ENCODE measurements around the gene GJA10.
"Not testable (repeated sequence)": the region's sequence is repeated elsewhere in the genome, so short reads cannot be mapped to it uniquely, and the experiment has no call there.

The GJA10 gene
- 0 reads per million in 4 experiments for total RNA-seq

DNA sequence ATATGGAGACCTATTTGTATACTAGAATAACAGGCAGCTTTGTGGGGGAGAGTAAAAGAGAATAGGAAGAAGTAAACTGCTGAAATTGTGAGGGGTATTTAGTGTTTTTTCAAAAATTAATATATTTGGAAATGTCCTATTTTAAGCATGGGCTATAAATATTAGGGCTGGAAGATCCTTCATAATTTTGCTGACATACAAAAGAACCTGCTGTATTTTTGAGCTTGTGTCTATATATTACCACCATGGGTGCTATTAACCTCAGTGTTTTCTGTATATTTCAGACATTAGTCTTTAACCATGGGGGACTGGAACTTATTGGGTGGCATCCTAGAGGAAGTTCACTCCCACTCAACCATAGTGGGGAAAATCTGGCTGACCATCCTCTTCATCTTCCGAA lies at the start of gene GJA10:
Gene GJA10 (plus strand): TSS at position 301 of the 400 bp plus-strand sequence. CDS start 0 bp downstream, at position 301.
- DNase-seq, result no peak

DNA sequence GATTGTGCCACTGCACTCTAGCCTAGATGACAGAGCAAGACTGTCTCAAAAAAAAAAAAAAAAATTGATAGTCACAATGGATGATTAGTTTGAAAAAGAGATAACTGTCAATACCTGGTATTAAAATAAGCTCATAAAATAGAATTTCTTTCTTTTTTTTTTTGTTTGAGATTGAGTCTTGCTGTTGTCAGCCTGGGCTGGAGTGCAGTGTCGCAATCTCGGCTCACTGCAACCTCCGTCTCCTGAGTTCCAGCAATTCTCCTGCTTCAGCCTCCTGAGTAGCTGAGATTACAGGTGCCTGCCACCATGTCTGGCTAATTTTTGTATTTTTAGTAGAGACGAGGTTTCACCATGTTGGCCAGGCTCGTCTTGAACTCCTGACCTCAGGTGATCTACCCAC lies 46.8 kb upstream of the GJA10 start:
- not testable (repeated sequence) for DNase-seq

DNA sequence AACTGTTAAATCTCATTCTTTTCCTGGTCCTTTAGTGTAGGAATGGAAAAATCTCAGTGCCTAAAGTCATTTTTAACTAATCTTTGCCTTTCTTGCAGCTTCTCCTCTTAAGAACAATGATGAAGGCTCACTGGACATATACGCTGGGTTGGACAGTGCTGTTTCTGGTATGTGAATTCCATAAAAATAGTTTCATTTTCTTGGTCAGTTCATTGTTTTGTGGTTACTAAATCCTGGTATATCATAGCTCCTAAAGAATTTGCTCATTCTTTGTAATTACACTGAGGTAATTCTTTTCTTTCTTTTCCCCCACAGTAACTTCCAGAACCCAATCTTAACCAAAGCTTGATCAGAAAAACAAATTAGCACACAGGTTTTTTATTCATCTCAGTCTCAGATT lies 41.2 kb upstream of the GJA10 start:
- DNase-seq, result no peak

DNA sequence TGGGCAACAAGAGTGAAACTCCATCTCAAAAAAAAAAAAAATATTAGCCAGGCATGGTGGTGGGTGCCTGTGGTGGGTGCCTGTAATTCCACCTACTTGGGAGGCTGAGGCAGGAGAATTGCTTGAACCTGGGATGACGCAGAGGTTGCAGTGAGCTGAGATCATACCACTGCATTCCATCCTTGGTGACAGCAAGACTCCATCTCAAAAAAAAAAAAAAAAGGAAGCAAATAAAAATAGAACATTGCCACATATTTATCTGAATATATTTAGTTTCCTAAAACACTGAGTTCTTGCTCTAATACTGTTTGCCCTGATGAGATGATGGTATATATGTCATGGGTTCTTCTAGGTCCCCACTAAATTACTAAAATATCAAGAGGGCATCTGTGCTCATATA lies 36.2 kb upstream of the GJA10 start:
- DNase-seq, result no peak

DNA sequence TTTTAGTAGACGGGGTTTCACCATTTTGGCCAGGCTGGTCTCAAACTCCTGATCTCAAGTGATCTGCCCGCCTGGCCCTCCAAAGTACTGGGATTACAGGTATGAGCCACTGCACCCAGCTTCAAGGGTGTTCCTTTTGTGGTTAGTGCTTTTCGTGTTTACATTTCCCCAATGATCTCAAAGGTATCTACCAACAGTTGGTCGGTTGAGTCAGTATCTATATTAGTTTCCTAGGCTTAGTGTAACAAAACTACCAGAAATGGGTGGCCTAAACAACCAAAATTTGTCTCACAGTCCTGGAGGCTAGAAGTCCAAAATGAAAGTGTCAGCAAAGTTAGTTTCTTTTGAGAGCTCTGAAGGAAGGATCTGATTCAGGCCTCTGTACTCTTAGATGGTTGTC lies 34.5 kb upstream of the GJA10 start:
- no peak for DNase-seq

DNA sequence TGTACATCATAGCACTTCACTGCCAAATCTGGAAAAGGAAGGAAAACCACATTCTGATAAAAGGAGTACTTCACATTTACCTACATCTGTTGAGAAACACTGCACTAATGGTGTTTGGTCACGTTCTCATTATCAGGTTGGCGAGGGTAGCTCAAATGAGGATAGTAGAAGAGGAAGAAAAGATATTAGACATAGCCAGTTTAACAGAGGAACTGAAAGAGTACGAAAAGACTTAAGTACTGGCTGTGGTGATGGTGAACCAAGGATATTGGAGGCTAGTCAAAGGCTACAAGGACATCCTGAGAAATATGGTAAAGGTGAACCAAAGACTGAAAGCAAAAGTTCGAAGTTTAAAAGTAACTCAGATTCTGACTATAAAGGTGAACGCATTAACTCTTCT lies 32.0 kb upstream of the GJA10 start:
- DNase-seq, result no peak

DNA sequence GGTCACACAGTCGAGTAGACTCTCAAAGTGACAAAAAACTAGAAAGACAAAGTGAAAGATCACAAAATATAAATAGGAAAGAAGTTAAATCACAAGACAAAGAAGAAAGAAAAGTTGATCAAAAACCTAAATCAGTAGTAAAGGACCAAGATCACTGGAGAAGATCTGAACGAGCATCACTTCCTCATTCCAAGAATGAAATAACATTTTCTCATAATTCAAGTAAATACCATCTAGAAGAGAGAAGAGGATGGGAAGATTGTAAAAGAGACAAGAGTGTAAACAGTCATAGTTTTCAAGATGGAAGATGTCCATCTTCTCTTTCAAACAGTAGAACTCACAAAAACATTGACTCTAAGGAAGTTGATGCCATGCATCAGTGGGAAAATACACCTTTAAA lies 31.6 kb upstream of the GJA10 start:
- DNase-seq, result no peak

DNA sequence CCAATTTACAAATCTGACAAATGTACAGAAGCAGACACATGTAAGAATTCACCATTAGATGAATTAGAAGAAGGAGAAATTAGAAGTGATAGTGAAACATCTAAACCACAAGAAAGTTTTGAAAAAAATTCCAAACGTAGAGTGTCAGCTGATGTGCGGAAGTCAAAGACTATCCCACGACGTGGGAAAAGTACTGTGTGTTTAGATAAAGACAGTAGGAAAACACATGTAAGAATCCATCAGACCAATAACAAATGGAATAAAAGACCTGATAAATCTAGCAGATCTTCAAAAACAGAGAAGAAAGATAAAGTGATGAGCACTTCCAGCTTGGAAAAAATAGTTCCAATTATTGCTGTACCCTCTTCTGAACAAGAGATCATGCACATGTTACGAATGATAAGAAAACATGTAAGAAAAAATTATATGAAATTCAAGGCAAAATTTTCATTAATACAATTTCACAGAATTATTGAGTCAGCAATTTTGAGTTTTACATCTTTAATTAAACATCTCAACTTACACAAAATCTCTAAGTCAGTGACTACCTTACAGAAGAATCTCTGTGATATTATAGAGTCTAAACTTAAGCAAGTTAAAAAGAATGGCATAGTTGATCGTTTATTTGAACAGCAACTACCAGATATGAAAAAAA lies 28.1 kb upstream of the GJA10 start:
- DNase-seq, result no peak

DNA sequence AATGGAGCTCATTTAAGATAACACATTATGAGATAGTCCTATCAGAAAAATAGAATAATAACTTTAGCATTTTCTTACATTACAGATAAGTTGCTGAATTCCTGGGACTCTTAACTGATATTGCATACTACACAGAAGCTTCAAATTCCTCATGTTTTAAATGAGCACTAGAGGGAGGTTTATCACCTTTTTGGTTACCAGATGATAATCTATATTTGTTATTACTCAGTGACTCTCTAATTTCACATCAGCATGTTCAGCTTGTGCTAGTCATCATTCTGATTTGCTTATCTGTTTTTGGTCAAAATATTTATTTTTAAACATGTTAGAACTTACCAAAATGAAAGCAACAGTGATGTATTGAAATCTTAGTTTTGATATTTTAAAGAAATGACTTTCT lies 20.5 kb upstream of the GJA10 start:
- DNase-seq, result no peak

DNA sequence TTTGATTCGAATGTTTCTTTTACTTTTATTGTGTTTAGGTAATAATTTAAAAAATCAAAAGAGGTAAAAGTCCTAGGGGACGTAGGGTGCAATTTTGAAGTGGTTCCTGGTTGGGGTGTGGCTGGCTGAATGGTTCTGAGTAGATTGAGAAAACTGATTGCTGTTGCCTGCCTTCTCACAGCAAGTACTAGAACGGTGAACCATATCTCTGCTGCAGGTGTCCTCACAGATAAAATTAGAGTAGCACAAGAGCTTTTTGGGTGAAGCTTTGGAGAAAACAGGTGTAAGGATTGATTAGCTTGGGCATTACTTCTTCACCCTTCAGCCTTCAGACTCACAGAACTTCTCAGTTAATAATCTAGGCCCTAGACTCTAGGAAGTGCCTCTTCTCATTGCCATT lies 19.8 kb upstream of the GJA10 start:
- no peak for DNase-seq

DNA sequence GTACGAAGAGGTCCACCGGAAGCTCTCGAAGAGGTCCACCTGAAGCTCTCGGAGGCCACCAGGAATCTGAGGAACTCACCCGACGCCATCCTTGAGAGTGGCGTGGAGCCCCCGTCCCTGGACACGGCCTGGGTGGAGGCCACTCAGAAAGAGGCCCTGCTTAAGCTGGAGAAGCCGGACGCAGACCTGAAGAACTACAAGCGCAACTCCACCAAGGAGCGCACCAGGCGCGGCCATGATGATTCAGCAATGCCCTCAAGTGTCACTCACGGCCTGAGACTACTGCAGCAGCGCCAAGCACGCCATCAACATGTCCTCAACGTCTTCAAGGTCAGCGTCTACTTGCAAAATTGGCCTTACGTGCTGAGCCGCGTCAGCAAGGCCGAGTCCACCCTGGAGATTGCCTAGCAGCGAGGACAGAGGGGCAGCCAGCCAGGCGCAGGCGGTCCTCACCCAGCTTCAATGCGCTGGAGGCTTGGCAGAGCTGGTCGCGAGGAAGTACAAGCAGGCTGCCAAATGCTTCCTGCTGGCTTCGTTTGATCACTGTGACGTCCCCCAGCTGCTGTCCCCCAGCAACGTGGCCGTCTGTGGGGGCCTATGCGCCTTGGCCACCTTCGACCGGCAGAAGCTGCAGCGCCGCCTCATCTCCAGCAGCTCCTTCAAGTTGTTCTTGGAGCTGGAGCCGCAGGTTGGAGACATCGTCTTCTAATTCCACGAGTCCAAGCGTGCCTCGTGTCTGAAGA lies 7.7 kb upstream of the GJA10 start:
- no peak for DNase-seq

DNA sequence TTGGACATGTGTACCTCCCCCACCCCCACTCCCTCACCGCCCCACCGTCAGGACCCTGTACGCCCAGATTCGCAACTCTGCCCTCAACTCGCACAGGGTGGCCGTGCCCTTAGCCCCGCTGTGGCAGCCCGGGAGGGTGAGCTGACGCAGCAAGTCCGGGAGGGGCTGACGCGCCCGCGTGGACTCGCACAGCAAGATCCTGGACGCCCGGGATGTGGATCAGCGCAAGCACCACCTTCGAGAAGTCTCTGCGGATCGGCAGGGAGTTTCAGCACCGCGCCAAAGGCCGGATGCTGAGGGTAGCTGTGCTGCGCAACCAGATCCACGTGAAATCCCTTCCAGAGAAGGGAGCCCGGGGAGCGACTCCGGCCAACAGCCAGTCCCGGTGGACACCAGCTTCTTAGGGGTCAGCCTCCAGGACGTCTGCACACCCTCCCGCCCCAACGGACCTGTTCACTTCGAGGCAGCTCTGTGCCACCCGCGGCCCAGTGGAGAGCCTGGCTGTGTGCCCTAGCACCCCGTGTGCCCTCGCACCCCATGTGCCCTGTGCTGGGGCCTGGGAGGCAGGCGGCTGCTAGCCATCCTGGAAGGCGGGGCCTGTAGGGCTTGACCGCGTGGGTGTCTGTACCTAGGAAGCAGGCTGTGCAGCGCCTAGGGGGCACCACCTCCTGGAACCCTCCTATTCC lies 6.7 kb upstream of the GJA10 start:
- no peak for DNase-seq

DNA sequence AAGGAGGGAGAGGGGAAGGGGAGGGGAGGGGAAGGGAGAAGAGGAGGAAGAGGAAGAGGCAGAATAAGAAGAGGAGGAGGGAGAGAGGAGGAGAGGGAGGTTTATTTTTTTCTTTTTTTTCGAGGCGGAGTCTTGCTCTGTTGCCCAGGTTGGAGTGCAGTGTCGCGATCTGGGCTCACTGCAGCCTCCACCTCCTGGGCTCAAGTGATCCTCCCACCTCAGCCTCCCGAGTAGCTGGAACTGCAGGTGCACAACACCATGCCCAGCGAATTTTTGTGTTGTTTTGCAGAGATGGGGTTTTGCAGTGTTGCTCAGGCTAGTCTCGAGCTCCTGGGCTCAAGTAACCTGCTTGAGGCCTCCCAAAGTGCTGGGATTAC lies 6.1 kb upstream of the GJA10 start:
- DNase-seq, result no peak

DNA sequence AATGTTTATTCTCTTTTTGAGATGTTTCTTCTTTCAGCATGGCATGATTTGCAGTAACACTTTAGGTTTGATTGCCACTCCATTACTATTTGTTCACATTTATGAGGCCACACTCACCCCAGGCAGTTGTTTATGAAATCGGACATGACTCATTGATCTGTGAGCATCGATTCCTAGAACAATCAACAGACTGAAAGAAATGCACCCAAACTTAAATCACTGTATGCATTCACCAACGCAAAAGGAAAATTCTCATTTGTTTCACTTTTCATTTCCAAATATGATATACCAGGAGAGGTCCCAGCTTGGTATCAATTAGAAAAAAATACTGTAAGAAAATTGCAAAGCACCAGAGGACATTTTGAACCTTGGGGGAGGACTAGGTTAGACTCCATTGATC lies 5.4 kb upstream of the GJA10 start:
- DNase-seq, result no peak

DNA sequence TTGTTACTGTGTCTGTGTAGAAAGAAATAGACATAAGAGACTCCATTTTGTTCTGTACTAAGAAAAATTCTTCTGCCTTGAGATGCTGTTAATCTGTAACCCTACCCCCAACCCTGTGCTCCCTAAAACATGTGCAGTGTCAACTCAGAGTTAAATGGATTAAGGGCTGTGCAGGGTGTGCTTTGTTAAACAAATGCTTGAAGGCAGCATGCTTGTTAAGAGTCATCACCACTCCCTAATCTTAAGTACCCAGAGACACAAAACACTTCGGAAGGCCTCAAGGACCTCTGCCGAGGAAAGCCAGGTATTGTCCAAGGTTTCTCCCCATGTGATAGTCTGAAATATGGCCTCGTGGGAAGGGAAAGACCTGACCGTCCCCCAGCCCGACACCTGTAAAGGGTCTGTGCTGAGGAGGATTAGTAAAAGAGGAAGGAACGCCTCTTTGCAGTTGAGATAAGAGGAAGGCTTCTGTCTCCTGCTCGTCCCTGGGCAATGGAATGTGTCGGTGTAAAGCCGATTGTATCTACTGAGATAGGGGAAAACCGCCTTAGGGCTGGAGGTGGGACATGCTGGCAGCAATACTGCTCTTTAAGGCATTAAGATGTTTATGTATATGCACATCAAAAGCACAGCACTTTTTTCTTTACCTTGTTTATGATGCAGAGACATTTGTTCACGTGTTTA lies 3.3 kb upstream of the GJA10 start:
- not testable (repeated sequence) for DNase-seq

DNA sequence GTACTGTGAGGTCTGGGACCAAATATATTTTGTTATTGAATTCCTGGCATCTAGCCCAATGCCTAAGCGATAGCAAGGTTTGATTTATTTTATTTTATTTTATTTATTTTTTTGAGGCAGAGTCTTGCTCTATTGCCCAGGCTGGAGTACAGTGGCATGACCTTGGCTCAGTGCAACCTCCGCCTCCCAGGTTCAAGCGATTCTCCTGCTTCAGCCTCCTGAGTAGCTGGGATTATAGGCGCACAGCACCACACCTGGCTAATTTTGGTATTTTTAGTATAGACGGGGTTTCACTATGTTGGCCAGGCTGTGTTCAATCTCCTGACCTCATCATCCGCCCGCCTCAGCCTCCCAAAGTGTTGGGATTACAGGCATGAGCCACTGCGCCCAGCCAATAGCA lies 1.7 kb upstream of the GJA10 start:
- DNase-seq, result not testable (repeated sequence)

DNA sequence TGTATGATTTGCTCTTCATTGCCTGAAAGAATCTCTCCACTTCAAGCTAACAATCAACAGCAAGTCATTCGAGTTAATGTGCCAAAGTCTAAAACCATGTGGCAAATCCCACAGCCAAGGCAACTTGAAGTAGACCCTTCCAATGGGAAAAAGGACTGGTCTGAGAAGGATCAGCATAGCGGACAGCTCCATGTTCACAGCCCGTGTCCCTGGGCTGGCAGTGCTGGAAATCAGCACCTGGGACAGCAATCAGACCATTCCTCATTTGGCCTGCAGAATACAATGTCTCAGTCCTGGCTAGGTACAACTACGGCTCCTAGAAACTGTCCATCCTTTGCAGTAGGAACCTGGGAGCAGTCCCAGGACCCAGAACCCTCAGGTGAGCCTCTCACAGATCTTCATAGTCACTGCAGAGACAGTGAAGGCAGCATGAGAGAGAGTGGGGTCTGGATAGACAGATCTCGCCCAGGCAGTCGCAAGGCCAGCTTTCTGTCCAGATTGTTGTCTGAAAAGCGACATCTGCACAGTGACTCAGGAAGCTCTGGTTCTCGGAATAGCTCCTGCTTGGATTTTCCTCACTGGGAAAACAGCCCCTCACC lies 1.1 kb downstream of the GJA10 start:
- DNase-seq, result no peak

DNA sequence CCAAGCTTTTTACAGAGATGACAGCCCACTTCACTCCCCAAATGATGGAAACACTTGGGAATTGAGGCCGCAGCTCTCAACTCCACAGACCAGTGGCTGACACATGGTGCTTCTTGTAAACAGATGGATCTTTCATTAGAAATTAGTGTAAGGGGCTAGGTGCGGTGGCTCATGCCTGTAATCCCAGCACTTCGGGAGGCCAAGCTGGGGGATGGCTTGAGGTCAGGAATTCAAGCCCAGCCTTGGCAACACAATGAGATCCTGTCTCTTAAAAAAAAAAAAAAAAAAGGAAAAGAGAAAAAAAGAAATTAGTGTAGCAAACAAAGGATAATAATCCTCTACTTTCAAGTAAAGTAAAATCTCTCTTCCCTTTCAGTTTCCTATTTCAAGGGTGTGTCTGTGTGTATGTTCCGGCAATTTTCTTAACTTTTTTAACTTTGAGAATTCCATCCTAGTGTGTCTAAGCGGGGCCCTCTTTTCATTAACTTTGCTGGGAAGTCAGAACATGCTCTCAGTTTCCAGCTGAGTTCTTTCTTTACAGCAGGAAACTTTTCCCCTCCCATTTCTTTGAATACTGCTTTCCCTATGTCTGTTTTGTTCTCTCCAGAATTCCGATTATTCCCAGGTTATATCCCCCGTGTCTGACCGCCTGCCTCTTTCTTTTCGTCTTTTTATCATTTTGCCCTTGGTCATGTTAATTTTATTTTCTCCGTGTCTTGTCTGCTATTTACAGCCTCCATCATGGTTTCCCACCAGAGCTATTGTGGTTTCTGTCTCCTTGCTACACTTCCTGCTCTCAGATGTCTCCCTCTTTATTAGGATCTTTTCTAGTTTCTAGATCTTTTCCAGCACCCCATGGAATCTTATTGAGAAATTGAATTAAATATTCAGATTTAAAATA lies 16.0 kb downstream of the GJA10 start:
- DNase-seq, result not testable (repeated sequence)

DNA sequence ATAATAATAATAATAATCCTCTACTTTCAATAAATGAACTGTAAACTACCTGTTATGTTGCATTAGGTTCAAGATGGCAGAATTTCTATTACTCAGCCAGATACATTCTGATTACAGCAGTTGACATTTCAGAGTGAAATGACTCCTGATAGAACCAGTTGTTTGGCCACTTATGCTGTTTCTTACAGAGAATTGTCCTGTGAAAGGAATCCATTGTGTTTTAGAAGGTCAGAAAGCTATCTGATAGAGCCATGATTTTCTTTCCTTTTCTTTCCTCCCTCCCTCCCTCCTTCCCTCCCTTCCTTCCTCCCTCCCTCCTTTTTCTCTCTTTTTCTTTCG lies 16.6 kb downstream of the GJA10 start:
- DNase-seq, result no peak

DNA sequence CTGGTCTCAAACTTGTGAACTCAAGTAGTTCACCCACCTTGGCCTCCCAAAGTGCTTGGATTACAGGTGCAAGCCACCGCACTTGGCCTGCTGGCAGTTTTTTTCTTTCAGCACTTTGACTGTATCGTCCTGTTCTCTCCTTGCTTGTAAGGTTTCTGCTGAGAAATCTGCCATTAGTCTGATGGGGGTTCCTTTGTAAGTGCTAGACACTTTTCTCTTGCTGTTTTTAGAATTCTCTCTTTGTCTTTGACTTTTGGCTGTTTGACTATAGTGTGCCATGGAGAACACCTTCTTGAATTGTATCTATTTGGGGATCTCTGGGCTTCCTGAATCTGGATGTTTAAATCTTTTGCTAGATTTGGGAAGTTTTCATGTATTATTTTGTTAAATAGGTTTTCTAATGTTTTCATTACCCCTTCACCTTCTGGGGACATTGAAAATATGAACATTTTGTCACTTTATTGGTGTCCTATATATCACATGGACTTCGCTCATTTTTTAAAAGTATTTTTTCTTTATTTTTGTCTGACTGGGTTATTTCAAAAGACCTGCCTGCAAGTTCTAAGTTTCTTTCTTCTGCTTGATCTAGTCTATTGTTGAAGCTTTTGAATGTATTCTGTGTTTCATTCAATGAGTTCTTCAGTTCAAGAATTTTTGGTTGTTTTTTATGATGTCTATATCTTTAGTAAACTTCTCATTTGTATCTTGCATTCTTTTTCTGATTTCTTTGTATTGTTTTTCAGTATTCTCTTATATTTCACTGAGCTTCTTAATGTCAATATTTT lies 22.1 kb downstream of the GJA10 start:
- no peak for DNase-seq

DNA sequence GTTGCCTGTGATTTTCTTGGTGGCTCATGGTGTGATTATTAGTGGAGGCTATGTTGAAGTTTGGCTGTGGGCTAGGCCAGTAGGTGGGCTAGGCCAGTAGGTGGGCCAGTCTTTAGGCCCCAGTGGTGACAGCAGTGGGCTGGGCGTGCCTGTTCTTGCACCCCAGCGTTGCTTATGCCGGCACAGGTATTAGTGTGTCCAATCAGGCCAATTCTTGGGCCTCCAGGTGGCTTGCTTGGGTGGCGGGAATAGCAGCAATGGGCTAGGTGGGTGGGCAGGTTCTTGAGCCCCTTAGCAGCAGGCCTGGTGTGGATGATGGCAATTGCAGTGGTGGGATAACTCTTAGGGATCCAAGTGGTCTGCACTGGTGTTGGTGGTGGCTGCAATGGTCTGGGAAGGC lies 22.9 kb downstream of the GJA10 start:
- DNase-seq, result no peak
